Keratinocyte (primary cell): Measurements from ENCODE around the gene TSPAN4.

Source experiments
- EZH2 ChIP-seq: IDR thresholded peaks from one replicate; pipeline ENCODE4 v1.6.1; 2012; ENCODE audit warnings: inconsistent platforms, mild to moderate bottlenecking, low read length, moderate library complexity
- TF ChIP-seq, protein P1 (sequence below), 3 experiments: IDR thresholded peaks in 1 of 3; conservative IDR thresholded peaks in 1 of 3; optimal IDR thresholded peaks in 1 of 3; 2 replicates in 2 of 3; 3 replicates in 1 of 3; pipeline versions ENCODE3 to v1.5.1; 2011; ENCODE audit warnings: low read length in 3 of 3, mild to moderate bottlenecking in 3 of 3, moderate library complexity in 2 of 3, control low read depth in 1 of 3, inconsistent platforms in 1 of 3; ENCODE audit not compliant: insufficient read depth in 2 of 3; ENCODE audit errors: extremely low read depth in 1 of 3

DNA sequence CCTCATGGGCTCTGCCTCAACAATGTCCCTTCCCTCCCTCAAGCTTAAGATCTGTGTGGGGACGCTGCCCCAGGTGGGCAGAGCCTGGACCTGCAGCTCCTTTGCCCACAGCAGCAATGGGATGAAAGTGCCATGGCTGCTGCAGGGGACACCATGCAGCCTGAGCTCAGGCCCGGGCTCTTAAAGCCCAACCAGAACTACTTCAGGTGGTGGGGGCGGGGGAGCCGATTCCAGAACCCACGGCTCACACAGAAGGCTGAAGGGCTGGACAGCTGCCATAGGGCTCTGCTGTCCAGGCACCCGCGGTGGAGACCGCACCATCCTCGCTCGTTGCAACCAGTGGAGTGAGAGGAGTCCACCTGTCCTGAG is 55.5 kb downstream of the TSPAN4 start:
- TF ChIP-seq, protein P1, sequence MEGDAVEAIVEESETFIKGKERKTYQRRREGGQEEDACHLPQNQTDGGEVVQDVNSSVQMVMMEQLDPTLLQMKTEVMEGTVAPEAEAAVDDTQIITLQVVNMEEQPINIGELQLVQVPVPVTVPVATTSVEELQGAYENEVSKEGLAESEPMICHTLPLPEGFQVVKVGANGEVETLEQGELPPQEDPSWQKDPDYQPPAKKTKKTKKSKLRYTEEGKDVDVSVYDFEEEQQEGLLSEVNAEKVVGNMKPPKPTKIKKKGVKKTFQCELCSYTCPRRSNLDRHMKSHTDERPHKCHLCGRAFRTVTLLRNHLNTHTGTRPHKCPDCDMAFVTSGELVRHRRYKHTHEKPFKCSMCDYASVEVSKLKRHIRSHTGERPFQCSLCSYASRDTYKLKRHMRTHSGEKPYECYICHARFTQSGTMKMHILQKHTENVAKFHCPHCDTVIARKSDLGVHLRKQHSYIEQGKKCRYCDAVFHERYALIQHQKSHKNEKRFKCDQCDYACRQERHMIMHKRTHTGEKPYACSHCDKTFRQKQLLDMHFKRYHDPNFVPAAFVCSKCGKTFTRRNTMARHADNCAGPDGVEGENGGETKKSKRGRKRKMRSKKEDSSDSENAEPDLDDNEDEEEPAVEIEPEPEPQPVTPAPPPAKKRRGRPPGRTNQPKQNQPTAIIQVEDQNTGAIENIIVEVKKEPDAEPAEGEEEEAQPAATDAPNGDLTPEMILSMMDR (optimal IDR thresholded peaks at IDR 0.05 in 1 of 3, IDR thresholded peaks at IDR 0.05 in 1 of 3, conservative IDR thresholded peaks at IDR 0.05 in 1 of 3; ENCODE audit: extremely low read depth in 1 of 3, insufficient read depth in 2 of 3, low read length in 3 of 3), result peak; percentile 13 to 47 (median 17)
- no peak for TF ChIP-seq EZH2
